GM03348 (cell line): Measurements from ENCODE around the gene CMTM1.
"Not testable (repeated sequence)": the region's sequence is repeated elsewhere in the genome, so short reads cannot be mapped to it uniquely, and the experiment has no call there.

Source experiments
- DNase-seq: peaks from one replicate; pipeline ENCODE4 v3.0.0; 2012; ENCODE audit warnings: low spot score

CMTM1 gene

DNA sequence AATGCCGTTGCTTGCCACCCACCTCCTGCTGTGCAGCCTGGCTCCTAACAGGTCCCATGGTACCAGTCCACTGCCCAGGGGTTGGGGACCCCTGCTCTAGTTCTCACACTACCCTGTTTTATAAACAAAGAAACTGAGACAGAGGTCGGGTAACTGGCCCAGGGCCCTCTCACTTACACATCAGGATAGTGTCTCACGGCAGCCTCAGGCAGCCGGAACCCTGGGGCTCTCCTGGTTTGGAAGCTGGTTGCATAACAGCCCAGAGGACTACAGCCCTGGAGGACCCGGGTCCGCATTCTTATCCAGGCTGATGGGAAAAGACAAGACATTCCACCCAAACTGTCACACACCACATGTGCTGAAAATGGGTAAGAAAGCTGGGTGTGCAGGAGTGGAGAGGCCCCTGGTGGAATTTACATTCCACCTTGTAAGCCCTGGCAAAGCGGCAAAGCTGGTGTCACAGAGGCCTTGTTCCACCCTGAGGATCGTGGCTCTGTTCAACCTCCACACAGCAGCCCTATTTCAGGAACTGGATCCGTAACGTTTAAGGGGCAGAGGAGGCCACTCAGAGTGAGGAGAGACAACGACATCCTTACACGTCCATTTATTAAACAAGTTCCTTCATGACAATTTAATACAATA, 48.0 kb downstream of the CMTM1 start:
- DNase-seq: no peak

DNA sequence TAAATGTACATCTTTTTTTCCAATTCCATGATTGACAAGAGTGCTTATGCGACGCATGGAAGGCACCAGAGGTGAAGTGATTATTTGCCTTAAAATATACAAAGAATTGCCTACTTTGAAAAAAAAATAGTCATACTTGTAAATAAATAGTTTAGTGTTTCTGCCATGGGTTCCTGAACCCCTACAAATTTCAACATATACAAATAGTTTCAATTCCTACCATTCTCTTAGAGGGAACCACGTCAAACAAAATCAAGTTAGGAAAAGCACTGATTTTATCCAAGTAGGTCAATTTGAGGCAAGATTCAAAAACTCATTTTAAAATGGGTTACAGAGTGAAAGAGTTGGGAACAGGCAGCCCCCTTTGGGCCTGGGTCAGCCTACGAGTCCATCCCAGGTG, 49.9 kb downstream of the CMTM1 start:
- no peak for DNase-seq

DNA sequence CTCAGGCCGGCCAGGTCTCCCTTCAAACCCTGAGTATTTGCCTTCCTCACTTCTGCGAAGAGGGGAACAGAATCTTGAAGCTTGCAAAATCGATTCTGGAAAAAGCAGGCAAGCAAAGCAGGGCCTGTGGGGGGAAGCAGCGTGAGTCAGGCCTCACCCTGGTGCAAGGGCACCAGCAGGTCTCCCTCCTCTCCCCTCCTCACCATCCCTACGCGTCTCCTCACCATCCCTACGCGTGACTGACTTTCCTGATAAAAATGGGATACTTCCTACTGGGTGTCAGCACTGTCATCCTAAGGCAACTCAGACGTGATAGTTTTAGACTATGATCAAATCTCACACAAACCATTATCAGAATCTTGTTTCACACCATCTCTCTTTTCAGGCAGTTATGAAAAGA, 50.4 kb downstream of the CMTM1 start:
- no peak for DNase-seq

DNA sequence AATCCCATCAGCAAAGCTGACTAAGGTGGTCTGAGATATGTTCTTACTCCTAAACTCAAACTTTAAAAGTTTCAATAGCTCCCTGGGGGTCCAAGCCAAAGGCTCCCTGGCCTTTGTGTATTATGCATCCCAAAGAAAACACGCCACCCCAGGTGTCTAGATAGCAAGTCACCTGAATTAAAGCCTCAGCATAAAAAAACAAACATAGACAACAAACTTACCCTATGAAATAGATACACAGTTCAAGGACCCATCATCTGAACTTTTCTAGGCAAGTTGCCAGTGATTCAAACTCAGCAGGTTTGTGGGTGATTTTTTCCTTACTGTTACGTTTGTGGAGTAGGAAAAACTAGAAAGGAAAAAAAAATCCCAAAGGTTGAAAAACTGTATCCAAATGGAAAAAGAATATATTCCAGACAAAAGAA, 50.8 kb downstream of the CMTM1 start:
- no peak for DNase-seq

DNA sequence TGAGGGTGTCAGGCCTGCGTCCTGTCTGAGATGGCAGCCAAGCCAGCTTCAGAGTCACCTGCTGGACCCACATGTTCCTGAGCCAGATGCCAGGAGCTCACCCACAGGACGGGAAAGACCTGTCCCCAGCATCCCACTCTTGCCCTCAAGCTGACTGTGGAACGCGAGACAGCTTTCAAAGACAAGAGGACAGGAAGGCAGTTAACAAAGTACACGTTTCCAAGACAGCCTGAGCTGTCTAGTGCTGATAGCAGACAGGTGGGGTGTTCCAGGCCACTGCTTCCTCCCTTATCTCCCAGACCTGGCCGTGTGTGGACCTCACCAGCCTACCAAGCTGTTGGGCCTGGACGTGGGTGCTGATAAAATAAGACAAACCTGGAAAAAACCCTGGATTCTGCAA, 51.5 kb downstream of the CMTM1 start:
- no peak for DNase-seq

DNA sequence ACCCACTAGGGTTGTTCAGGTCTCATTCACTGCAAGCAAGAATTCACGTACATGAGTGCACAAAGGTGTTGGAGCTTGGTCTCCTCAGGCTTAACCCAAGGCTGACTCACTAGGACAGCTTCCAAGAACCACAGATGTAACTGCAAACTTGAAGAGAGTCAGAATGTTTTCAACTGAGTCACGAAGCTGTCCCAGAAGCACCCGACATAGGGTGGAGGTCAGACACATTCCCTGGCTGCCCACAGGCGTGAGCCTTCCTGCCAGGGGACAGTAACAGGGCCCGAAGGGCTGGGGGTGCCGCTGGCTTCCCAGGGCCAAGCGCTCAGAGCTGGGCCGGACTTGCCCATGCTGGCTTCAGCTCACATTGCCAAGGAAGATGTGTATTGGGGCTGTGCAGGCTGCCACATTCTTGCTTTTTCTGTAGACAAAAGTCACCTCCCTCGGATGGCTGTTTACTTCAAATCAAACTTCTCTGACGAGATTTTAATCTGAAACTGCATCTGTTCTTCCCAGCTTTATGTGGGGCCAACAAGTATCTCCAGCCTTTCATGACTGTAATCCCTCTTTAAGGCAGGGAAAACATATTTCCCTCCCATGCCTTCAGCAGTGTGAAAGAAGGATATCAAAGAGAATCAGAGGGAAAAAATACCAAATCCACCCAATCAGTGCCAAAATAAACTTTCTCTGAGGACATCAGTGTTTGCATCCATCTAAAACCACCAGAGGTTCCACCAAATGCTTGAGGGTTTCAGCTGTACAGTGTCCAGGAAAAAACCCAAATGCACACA, 52.5 kb downstream of the CMTM1 start:
- DNase-seq: peak; percentile 92

DNA sequence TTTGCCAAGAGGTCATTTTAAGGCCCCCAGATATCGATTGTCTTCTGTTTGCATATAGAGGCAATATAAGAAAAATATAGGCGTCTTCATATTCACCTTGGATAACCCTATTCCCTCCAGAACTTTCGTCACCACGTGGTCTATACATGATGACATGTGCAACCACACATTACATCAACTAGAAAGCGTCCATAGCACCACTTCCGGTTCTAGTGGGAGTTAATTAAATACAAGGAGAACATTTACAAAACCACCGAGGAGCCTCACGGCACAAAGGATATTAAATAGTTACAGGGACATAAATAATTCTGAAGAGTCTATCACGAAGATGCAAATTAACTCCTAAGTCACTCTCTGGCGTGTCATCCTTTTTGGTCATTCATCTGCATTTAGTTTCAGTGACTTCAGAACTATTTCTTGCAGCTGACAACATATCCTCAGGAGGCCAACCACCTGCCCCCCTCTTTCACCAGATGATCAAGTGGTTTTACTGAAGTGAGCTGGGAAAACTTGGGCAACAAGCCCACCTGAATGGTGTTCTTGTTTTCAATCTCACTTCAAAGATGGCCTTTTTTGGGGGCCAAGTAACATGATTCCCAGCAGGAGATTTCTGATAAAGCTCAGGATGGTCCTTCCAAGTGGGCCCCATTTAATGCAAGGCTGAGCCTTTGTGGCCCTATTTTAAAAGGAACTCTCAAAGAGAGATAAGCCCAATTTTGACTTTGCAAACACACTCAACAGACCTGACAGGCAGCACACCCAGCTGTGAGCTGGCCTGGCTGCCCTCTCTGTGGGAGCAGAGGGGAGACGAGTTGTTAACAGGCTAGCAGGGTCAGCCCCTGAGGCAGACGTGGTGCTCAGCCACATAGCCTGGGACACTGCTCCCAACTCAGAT, 53.5 kb downstream of the CMTM1 start:
- DNase-seq: peak; percentile 69

DNA sequence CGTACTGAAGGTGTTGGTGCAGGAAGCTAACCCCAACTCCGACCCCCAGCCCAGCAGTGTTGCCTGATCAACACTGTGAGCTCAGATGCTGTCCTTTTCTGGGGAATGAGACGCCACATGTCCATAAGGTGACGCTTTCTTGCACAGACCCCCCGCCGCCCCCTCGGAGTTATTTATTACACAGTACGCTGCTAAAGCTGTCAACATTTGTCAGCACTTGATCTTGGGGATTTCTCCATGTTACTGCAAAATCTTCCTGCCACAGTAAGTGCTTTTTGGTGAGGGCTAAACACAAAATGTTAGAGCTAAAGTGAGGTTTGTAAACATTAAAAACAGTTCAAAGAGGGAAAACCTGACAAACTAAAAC, 54.2 kb downstream of the CMTM1 start:
- no peak for DNase-seq

DNA sequence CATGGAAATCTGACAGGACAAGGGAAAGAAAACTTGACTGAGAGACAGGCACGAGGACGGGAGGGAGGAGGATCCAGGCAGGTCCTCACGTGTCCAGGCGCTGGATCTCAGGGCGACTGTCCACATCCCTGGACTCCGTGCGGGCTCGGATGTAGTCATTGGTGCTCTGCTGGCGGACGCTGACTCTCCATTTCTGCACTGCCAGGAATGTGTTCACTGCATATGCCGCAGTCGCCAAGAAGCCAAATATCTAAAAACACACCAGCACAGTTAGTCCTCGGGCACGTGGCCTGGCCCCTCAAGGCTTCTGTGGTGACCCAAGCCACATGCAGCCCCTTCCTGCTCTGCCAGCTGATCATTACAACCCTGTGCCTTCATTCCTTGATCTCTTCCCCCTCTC, 55.7 kb downstream of the CMTM1 start:
- peak; percentile 56 for DNase-seq

DNA sequence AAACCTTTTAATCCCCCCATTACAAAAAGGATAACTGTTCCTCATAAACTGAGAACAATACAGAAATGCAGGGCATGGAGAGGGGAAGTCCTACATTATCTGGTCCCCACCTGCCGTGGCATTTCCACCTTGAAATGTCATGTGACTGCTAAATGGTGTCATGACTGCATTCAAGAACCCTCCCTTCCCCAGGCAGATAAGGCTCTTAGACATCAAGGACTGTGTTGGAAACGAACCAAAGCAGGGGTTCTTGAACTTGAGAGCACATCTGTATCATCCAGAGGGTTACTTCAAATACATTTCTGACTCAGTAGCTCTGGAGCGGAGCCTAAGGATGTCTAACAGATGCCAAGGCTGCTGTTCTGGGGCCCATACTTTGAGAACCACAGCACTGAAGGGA, 56.6 kb downstream of the CMTM1 start:
- DNase-seq: no peak

DNA sequence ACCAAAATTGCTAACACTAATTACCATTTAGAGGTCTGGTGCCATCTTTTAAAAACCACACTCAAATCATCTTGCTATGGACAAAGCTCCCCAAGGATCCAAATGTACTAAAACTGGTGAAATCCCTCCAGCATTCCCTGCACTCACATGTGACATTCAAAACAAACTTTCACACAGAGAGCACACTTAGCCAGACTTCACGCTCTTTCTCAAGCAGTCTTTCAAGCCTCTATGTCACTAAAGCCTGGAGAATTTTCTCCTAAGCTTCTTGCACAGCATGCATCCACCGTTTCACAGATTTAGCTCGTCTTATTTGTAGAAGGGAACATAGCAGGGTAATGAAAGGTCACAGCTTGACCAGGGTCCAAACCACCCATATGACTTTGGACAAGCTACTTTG, 57.5 kb downstream of the CMTM1 start:
- no peak for DNase-seq

DNA sequence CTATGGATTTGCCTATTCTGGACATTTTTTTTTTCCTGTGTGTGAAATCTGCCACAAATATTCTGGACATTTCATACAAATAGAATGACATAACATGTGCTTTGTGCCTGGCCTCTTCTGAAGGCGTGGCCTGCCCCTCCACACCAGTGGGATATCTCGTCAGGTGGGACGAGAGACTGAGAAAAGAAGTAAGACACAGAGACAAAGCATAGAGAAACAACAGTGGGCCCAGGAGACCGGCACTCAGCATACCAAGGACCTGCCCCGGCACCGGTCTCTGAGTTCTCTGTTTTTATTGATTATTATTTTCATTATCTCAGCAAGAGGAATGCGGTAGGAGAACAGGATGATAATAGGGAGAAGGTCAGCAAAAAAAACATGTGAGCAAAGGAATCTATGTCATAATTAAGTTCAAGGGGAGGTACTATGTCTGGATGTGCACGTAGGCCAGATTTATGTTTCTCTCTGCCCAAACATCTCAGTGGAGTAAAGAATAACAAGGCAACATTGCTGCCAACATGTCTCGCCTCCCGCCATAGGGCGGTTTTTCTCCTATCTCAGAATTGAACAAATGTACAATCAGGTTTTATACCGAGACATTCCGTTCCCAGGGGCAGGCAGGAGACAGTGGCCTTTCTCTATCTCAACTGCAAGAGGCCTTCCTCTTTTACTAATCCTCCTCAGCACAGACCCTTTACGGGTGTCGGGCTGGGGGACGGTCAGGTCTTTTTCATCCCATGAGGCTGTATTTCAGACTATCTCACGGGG, 61.6 kb downstream of the CMTM1 start:
- not testable (repeated sequence) for DNase-seq
